PC-3 (cell line): Measurements from ENCODE around the gene AP4B1. TPM values are rescaled to one million over a fixed set of nuclear protein-coding genes. Genes with fewer than 3 reads are reported as not detected.
A peak's percentile ranks its signal among the peaks of the same experiment; 100 is the strongest.

Experiments used
- ATAC-seq: fragments of 200-7000 bp; cut with Tn5 transposase; 2 replicates; pipeline ENCODE4 v1.9.1; 2020; ENCODE audit warnings: mild to moderate bottlenecking, moderate library complexity
- BruUV-seq: library from RNA; stranded (reverse); fragments of 400-500 nt; replicated peaks from 2 replicates; lab custom pipeline; 2021; lab: Mats Ljungman, UMichigan
- CTCF ChIA-PET: fragments of 300-600 bp; sonication (Branson Sonifier 250); formaldehyde crosslinking; loops from one replicate; lab custom pipeline; 2022; ENCODE audit warnings: antibody characterized with exemption; lab: Charles Lee
- POLR2A ChIA-PET: fragments of 300-600 bp; sonication (Branson Sonifier 250); formaldehyde crosslinking; loops from one replicate; lab custom pipeline; 2022; ENCODE audit warnings: antibody characterized with exemption; ENCODE audit not compliant: unreplicated experiment; lab: Charles Lee
- DNase-seq: peaks from one replicate; pipeline ENCODE4 v3.0.0-alpha.2; 2015
- H2AFZ ChIP-seq: fragments of 300-600 bp; sonication (generic); 2 replicates; pipeline ENCODE4 v1.6.0; 2016; ENCODE audit warnings: antibody characterized with exemption, low read length
- H3F3A ChIP-seq: fragments of 300-600 bp; sonication (generic); one replicate; pipeline ENCODE4 v1.6.0; 2017; ENCODE audit warnings: antibody characterized with exemption, low read length, control low read depth, mild to moderate bottlenecking; ENCODE audit not compliant: unreplicated experiment
- H3K27ac ChIP-seq: fragments of 300-600 bp; sonication (generic); 2 replicates; pipeline ENCODE4 v1.5.1; 2016; ENCODE audit warnings: mild to moderate bottlenecking, low read length
- H3K27me3 ChIP-seq: fragments of 300-600 bp; sonication (generic); 2 replicates; pipeline ENCODE4 v1.6.1; 2016; ENCODE audit warnings: low read length, mixed read lengths
- H3K36me3 ChIP-seq: fragments of 300-600 bp; sonication (generic); 2 replicates; pipeline ENCODE4 v1.6.1; 2016; ENCODE audit warnings: low read depth, mixed run types, low read length, mixed read lengths
- H3K4me1 ChIP-seq: fragments of 300-600 bp; sonication (generic); 2 replicates; pipeline ENCODE4 v1.5.1; 2016; ENCODE audit warnings: low read length; ENCODE audit not compliant: insufficient read depth
- H3K4me2 ChIP-seq: fragments of 300-600 bp; sonication (generic); 2 replicates; pipeline ENCODE4 v1.6.0; 2016; ENCODE audit warnings: low read length
- H3K4me3 ChIP-seq: fragments of 300-600 bp; sonication (generic); 2 replicates; pipeline ENCODE4 v1.5.1; 2016; ENCODE audit warnings: mild to moderate bottlenecking, low read length, mixed read lengths
- H3K79me2 ChIP-seq: fragments of 300-600 bp; sonication (generic); 2 replicates; pipeline ENCODE4 v1.6.1; 2017; ENCODE audit warnings: low read length, mixed read lengths
- H3K9ac ChIP-seq: fragments of 300-600 bp; sonication (generic); 2 replicates; pipeline ENCODE4 v1.6.0; 2016; ENCODE audit warnings: mild to moderate bottlenecking, low read length
- H3K9me2 ChIP-seq: fragments of 300-600 bp; sonication (generic); replicated peaks from 2 replicates; pipeline ENCODE4 v1.6.1; 2016; ENCODE audit warnings: mixed run types, low read length, mixed read lengths
- H3K9me3 ChIP-seq: fragments of 300-600 bp; sonication (generic); 2 replicates; pipeline ENCODE4 v1.6.1; 2016; ENCODE audit warnings: low read length, mixed read lengths
- H4K20me1 ChIP-seq: fragments of 300-600 bp; sonication (generic); 2 replicates; pipeline ENCODE4 v1.6.1; 2016; ENCODE audit warnings: low read length, mixed read lengths
- CTCF ChIP-seq: fragments of 300-600 bp; sonication (generic); conservative IDR thresholded peaks from 2 replicates; pipeline ENCODE4 v1.5.1; 2017; ENCODE audit warnings: antibody characterized with exemption, low read depth, mild to moderate bottlenecking, low read length
- EZH2 ChIP-seq: fragments of 300-600 bp; sonication (generic); IDR thresholded peaks from one replicate; pipeline ENCODE4 v1.6.1; 2017; ENCODE audit warnings: antibody characterized with exemption, mild to moderate bottlenecking, low read length; ENCODE audit not compliant: unreplicated experiment
- EZH2phosphoT487 ChIP-seq: fragments of 300-600 bp; sonication (generic); IDR thresholded peaks from 2 replicates; pipeline ENCODE4 v1.6.1; 2018; ENCODE audit warnings: mild to moderate bottlenecking, antibody characterized with exemption, low read length, borderline replicate concordance
- intact Hi-C: fragments of 100-400 bp; cut with micrococcal nuclease; formaldehyde crosslinking; loops from 2 replicates; pipeline ENCODE4 v1.9.0; 2023
- total RNA-seq: library from RNA; depleted of rRNA; stranded (reverse); fragments of >200 nt; gene quantifications from 2 replicates; pipeline ENCODE4 v1.2.3, GENCODE V29; 2014

AP4B1 gene
- total RNA-seq, 1 experiment from 2014 or later = 15.5 TPM

DNA sequence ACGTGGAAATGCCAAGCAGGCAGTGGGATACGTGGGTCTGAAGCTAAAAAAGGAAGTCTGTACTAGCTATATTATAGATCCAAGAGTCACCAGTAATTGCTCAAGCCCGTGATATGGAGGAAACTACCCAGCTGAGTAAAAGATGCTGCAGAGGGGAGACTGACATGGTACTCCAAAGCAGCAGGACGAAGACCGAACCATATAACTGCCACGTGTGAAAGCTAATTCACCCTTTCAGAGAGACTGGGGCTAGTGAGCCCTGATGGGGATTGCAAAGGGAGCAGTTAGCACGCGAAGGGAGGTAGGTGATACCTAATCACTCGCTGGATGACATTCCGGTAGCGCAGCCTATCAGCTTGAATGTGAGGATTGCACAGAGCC lies 316 bp downstream of the AP4B1 start:
- H3K4me1 ChIP-seq = peaks cover 18% of the 10 kb centered on the region
- peak overlapping the region; percentile 72 for H2AFZ ChIP-seq
- H3K9me2 ChIP-seq = no peaks in the 10 kb centered on the region
- CTCF ChIA-PET = interaction anchor here (1.5 kb wide), 1 partner anchor 24 kb away, joined by 3 read pairs; no protein-coding TSS in a partner anchor
- peak overlapping the region; percentile 97 for H3K9ac ChIP-seq
- peaks cover 53% of the 10 kb centered on the region for H3K79me2 ChIP-seq
- intact Hi-C loops = loop anchor here (1.0 to 5.0 kb wide), 2 partner anchors 69 to 147 kb away; partner anchors contain the start of gene PHTF1
- H3F3A ChIP-seq = no peaks in the 10 kb centered on the region
- ATAC-seq (no peak), DNase-seq (no peak)
- H4K20me1 ChIP-seq = no peaks in the 10 kb centered on the region
- peaks cover 8% of the 10 kb centered on the region; the same call in 1 of the 2 replicates for H3K36me3 ChIP-seq
- H3K4me2 ChIP-seq = peak overlapping the region; percentile 94
- peak overlapping the region; percentile 97 for H3K4me3 ChIP-seq
- no peaks in the 10 kb centered on the region for H3K9me3 ChIP-seq
- peak overlapping the region; percentile 70 for H3K27ac ChIP-seq
- POLR2A ChIA-PET = interaction anchor here (0.5 to 1.0 kb wide), 4 partner anchors 25 to 373 kb away, joined by 3 to 10 read pairs (median 4); partner anchors contain the start of gene HIPK1
- BruUV-seq = TSS peak; percentile 67
- no peak for TF ChIP-seq EZH2phosphoT487
- no peak for TF ChIP-seq EZH2
- no peak for TF ChIP-seq CTCF
- no peaks in the 10 kb centered on the region for H3K27me3 ChIP-seq

DNA sequence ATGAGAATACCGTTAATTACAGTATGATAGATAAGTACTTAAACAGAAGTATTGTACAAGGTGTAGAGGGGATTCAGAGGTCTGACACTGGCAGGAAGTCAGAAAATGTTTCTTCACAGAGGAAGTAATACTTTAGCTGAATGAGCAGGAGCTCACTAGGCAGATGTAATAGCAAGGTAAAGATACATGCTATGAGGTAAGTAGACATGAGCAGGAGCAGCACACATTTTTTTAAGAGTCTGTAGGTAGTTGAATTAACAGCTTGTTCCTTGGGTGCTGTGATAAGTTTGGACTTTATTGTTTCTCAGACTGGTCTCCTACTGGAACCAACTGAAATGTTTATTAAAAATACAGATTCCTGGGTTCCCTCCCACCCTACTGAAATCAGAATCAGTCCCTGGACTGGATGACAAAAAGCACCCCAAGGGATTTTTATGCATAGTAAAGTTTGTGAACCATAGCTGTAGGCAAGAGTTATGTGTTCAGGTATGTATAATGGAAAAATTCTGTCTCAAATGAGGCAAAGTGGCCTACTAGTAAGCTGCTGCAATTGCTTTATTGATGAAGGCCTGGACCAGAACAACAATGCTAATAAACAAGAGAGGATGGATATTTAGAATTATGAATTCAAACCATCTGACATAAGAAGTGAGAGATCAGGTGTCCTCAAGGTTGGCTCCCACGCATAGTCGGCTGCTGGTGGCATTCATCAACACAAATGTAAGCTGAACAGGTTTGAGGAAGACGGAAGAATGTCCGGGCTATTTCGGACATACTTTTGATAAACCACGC lies 902 bp downstream of the AP4B1 start:
- Histone ChIP-seq H3K4me3 (peak overlapping the region; percentile 97), H3F3A (no peaks in the 10 kb centered on the region), H3K9me3 (no peaks in the 10 kb centered on the region), H4K20me1 (no peaks in the 10 kb centered on the region), H3K36me3 (peaks cover 8% of the 10 kb centered on the region; the same call in 1 of the 2 replicates), H3K4me2 (peak overlapping the region; percentile 94), H3K4me1 (peaks cover 18% of the 10 kb centered on the region), H3K9me2 (no peaks in the 10 kb centered on the region), H3K27me3 (no peaks in the 10 kb centered on the region), H3K9ac (peak overlapping the region; percentile 97), H3K79me2 (peaks cover 53% of the 10 kb centered on the region), H2AFZ (peak overlapping the region; percentile 72), H3K27ac (peak overlapping the region; percentile 70)
- ATAC-seq (no peak), DNase-seq (peak; percentile 14)
- ChIA-PET CTCF (interaction anchor here (1.5 kb wide), 1 partner anchor 24 kb away, joined by 3 read pairs; no protein-coding TSS in a partner anchor), POLR2A (interaction anchor here (0.5 to 1.0 kb wide), 4 partner anchors 25 to 372 kb away, joined by 3 to 10 read pairs (median 4); partner anchors contain the start of gene HIPK1)
- BruUV-seq = no TSS peak
- TF ChIP-seq EZH2 (no peak), CTCF (no peak), EZH2phosphoT487 (no peak)
- intact Hi-C loops = loop anchor here (1.0 to 5.0 kb wide), 2 partner anchors 68 to 146 kb away; partner anchors contain the start of gene PHTF1
